ENCODE results near the gene CLEC1A.

GRCh38 chr12:10136637-10137205 lies 37.9 kb upstream of the CLEC1A start:
- no peak for TF ChIP-seq TAF1 (IDR thresholded peaks at IDR 0.05; ENCODE audit: low read depth)
- TF ChIP-seq USF1 (IDR thresholded peaks at IDR 0.05), result no peak
- no peak for TF ChIP-seq CEBPB (IDR thresholded peaks at IDR 0.05)
- no peak for TF ChIP-seq RAD21 (IDR thresholded peaks at IDR 0.05; ENCODE audit: low read depth)
- TF ChIP-seq TCF12 (IDR thresholded peaks at IDR 0.05; ENCODE audit: low read depth), result no peak
- TF ChIP-seq REST (IDR thresholded peaks at IDR 0.05; ENCODE audit: low read depth), result no peak
- no peak for TF ChIP-seq CREB1 (IDR thresholded peaks at IDR 0.05; ENCODE audit: low read depth)
- no peak for TF ChIP-seq FOXM1 (IDR thresholded peaks at IDR 0.05; ENCODE audit: borderline replicate concordance, low read depth)
- TF ChIP-seq EP300 (IDR thresholded peaks at IDR 0.05; ENCODE audit: borderline replicate concordance), result no peak
- TF ChIP-seq YY1 (IDR thresholded peaks at IDR 0.05; ENCODE audit: low read depth), result no peak
